RPMI8226 (cell line): ENCODE data around the gene ALDH9A1.
"Not testable (repeated sequence)": the region's sequence is repeated elsewhere in the genome, so short reads cannot be mapped to it uniquely, and the experiment has no call there.

Source experiments
- DNase-seq: peaks from one replicate; pipeline ENCODE4 v3.0.0-alpha.2; 2015

Gene ALDH9A1

DNA sequence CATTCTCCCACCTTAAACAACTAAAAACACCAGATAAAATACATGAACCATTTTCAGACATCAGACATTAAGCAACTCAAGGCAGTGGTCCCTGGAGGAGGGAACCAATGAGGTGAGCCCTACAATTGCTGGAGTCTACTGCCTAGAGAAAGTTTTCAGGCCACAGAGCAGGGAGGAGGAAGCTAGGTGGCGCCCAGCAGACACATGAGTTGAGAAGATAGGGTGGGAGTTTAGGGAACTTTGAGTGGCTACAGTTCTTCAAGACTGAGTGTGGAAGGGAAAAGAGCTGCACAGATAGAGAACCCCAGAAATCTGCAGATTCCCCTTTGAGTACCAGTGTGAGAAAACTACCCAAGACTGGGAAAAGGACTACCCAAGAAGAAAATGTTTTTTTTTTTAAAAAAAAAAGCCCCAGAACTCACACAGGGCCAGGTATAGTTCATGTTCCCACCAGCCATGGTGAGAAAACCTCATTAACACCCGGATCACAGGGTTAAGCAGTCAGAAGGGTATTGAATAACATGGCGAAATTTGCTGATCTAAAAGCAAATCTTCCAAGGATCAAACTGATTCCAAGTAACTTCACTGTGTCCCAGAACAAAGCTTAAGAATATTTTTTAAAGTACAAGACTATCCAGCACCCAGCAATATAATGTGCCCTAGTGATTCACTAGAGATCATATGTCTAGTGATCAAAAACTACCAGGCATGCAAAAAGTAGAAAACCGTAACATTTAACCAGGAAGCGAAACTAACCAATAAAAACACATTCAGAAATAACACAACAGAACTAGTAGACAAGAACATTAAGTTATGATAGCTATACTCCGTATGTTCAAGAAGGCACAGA is 12.0 kb downstream of the ALDH9A1 start:
- DNase-seq = peak; percentile 39

DNA sequence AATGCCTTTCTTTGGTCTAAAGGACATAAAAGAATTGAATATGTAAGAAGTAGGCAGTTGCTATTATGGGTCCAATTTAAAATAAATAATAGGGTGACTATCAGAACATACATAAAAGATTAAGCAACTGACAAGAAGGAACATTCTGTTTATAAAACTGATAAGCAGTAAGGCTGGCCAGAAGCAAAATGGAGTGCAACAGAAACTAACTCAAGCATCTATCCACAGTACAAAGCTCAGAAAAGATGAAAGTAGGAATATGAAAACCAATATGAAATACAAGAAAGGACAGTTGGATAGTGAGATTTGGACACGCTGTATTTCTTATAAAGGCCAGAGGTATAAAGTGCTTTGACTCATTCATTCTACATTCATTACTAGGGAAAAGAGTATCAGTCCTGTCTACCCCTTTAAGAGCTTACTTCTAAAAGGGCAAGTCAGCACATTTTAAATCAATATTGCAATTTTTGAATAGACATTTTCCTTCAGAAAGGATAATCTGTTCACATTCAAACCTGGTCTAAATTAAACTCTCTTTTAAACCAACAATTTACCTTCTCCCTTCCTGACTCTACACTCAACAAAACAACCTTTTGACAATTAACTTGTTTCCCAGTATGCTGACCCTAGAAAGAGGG is 14.4 kb downstream of the ALDH9A1 start:
- DNase-seq = no peak

DNA sequence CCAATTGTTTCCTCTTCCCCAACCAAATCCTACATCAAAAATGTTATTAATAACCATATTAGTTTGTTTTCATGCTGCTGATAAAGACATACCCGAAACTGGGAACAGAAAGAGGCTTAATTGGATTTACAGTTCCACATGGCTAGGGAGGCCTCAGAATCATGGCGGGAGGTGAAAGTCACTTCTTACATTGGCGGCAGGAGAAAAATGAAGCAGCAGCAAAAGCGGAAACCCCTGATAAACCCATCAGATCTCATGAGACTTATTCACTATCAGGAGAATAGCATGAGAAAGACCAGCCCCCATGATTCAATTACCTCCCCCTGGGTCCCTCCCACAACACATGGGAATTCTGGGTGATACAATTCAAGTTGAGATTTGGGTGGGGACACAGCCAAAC is 17.6 kb downstream of the ALDH9A1 start:
- DNase-seq = not testable (repeated sequence)

DNA sequence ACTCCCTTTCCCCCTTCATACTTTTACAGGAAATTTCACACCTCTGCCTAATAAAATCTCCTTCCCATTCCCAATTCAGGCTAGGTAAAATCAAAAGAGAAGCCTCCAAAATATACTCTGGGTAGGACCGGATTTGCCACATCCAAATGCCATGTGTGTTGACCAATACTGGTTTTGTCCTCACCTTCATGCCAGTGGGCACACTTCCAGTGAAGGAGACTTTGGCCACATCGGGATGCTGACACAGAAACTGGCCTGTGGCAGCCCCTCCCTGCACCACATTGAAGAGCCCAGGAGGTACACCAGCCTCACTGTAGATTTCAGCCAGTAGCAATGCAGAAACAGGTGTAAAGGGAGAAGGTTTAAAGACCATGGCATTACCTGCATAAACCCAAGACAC is 18.1 kb downstream of the ALDH9A1 start:
- no peak for DNase-seq

DNA sequence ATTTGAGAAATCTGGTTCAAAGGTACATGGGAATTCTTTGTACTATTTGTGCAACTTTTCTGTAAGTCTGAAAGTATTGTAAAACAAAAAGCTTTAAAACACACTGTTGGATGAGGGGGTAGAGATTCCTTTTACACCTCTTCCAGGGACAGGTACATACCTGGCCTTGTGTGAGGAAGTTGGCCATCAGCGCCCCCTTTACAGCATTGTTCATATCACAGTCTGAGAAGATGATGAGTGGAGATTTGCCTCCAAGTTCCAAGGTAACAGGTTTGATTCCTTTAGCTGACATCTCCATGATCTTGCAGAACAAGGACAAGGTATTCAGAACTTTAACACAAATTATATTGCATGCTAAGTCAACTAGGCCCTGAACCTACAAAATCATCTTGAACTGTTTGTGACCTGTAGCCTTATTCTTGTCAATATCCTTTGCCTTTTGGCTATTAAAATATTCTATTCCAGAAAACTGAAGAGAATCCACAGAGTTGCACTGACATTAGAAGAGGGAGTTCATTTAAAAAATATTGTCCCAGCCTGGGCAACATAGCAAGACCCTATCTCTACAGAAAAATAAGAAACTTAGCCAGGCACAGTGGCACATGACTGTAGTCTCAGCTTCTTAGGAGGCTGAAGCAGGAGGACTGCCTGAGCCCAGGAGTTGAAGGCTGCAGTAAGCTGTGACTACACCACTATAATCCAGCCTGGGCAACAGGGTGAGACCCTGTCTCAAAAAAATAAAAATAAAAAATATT is 18.9 kb downstream of the ALDH9A1 start:
- DNase-seq = no peak

DNA sequence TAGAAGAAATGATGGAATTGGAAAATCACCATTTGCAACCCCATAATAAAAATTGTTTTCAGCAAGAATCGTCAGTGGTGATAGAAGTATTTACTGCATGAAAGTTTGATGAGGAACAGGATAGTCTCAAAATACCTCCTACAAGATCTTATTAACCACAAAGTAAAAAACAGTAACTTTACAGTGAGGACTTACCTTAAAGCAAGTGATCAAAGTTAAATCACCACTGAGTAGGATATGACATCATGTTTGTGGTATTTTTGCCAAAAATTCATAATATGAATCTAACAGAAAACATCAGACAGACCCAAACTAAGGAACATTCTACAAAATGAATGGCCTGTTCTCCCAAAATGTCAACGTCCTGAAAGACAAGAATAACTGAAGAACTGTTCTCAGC is 19.9 kb downstream of the ALDH9A1 start:
- DNase-seq = no peak

DNA sequence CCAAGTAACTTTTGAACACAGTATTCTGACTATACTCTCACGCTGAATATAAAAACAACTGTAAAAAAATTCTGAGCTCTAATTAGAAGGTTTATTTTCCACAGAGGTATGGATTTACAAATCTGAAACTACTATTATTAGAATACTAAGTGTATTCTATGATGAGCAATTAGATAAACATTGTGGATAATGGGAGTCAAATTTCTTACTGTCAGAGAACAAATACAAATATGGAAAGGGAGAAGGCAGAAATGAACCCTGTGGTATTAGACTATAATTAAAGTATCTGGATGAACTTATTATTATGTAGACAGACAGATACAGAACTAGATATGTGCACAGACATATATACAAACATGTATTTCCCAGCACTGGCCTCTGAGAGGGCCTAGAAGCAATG is 22.6 kb downstream of the ALDH9A1 start:
- no peak for DNase-seq

DNA sequence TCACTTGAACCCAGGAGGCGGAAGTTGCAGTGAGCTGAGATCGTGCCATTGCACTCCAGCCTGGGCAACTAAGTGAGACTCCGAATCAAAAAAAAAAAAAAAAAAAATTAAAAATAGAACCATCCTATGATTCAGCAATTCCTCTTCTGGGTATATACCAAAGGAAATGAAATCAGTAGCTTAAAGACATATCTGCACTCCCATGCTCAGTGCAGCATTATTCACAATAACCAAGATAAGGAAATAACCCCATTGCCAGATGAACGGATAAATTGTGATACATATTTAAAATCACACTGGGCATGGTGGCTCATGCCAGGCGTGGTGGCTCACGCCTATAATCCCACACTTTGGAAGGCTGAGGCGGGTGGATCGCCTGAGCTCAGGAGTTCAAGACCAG is 23.8 kb downstream of the ALDH9A1 start:
- no peak for DNase-seq

DNA sequence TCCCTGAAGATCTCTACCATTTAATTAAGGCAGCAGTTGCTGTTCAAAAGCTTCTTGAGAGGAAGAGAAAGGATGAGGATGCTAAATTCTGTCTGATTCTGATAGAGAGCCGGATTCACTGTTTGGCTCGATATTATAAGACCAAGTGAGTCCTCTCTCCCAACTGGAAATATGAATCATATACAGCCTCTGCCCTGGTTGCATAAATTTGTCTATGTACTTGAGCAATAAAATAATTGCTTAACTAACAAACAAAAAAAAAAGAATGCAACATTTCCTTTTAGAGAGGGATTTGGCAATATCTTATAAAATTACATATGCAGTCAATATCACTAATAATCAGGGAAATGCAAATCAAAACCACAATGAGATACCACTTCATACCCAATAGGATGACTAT is 26.8 kb downstream of the ALDH9A1 start:
- DNase-seq = no peak

DNA sequence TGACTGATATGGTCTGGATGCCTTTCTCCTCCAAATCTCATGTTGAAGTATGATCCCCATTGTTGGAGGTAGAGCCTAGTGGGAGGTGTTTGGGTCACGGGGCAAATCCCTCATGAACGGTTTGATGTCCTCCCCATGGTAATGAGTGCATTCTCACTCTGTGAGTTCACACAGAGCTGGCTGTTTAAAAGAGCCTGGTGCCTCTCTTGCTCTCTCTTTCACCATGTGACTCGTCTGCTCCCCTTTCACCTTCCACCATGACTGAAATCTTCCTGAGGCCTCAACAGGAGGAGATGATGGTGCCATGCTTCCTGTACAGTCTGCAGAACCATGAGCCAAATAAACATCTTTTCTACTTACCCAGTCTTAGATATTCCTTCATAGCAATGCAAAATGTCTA is 30.2 kb downstream of the ALDH9A1 start:
- no peak for DNase-seq

DNA sequence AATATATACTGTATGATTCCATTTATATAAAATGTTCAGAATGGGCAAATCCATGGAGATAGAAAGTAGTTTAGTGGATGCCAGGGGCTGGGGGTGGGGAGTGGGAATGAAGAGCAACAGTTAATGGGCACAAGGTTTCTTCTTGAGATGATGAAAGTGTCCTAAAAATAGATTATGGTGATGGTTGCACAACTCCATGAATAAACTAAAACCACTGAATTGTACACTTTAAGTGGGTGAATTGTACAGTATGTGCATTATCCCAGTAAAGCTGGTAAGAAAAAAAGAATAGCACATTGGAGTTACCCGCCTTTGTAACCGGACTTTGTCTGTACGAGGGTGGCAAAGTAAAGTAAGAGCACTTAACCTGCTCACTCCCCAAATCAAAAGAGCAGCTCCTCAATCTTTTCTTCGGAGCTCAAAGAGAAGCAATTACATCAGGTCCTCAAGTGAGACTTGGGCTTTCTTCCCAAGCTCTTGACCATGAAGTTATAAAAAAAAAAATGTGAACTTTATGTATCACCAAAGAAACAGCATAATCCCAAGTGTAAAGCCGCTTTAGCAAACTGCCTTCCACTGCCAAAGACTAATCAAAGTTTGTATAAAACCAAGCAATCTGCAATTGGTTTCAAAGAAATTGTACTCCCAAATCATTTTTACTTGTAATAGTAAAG is 32.1 kb downstream of the ALDH9A1 start:
- DNase-seq = no peak

DNA sequence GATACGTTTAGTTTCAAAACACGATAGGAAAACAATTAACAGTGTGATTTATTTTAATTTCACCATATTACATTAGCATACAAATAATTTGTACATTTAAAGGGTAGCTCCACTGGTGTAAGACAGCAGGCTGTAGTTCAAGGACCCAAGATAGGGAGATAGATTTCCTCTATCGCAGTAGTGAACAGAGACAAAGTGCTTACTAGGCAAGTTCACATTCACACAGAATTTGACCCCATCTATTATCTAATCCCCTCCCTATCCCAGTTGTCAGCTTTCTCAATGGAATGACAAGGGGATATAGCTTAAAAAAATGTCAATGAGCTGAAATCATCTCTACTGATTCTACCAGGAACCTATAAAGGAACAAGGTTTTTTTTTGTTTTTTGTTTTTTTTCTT is 36.2 kb downstream of the ALDH9A1 start:
- DNase-seq = no peak

DNA sequence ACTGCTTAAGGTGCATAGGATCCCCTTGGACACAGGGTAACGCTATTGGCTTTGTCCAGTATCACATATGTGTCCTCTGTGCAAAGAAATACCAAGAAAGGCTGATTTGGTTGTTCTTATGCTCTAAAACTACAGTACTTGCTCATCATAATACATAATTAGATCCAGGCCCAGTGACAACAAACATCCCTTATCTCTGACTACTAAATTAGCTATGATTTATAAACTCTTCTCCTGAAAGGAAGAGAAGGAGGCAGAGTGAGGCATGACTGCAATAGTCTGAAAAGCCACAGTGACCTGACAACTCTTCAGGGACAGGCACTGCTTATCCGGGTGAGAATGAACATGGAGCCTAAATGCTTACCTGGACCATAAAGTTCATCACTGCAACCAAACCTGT is 36.7 kb downstream of the ALDH9A1 start:
- no peak for DNase-seq

DNA sequence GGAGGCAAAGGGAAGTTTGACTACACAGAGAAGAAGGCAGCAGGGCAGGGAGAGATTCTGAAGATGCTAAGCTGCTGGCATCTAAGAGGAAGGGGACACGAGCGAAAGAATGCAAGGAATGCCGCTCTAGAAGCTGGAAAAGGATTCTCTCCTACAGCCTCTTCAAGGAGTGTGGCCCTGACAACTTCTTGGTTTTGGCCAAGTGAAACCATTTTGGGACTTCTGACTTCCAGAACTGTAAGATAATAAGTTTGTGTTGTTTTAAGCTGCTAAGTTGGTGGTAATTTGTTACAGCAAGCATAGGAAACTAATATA is 38.8 kb downstream of the ALDH9A1 start:
- DNase-seq = no peak

DNA sequence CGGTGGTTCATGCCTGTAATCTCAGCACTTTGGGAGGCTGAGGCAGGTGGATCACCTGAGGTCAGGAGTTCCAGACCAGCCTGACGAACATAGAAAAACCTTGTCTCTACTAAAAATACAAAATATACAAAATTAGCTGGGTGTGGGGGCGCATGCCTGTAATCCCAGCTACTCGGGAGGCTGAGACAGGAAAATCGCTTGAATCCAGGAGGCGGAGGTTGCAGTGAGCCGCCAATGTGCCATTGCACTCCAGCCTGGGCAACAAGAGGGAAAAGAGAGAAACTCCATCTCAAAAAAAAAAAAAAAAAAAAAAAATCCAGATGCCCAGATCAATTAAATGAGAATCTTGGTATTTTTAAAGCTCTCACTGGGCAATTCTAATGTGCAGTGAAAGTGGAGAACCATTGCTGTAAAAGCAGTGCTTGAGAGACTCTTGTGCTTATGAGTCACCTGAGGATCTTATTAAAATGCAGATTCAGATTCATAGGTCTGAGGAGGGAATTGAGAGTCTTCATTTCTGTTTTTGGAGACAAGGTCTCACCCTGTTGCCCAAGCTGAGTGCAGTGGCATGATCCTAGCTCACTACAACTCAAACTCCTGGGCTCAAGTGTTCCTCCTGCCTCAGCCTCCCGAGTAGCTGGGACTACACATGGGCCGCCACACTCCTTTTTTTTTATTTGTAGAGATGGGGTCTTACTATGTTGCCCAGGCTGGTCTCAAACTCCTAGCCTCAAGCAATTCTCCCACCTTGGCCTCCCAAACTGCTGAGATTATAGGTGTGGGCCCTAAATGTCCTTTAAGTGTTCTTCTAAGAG is 39.4 kb downstream of the ALDH9A1 start:
- not testable (repeated sequence) for DNase-seq

DNA sequence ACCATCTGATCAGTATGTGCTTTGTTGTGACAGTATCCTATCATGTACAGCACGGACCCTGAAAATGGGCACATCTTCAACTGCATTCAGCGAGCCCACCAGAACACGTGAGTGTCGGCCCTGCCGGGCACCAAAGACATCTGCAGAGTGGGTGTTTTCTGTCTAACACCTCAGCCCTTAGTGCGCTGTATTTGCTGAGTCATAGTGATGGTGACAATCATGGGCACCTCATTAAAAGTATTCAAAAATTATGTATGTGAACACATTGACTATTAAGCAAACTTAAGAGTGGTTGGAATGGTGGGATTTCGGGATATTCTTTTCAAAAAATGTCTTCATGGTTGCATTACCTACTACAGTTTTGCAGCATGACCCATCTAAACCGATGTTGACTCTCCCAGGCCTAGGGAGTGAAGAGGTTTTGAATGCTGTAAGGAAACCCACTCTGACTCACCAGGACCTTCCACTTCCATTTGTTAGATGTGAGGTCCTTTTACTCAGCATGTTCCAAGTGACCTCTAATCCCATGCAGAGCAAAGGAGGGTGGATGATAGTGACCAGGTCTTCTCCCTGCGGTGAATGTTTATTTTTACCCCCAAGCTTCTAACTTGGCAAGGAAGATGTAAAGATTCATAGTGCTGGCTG is 47.3 kb downstream of the ALDH9A1 start:
- DNase-seq = no peak

DNA sequence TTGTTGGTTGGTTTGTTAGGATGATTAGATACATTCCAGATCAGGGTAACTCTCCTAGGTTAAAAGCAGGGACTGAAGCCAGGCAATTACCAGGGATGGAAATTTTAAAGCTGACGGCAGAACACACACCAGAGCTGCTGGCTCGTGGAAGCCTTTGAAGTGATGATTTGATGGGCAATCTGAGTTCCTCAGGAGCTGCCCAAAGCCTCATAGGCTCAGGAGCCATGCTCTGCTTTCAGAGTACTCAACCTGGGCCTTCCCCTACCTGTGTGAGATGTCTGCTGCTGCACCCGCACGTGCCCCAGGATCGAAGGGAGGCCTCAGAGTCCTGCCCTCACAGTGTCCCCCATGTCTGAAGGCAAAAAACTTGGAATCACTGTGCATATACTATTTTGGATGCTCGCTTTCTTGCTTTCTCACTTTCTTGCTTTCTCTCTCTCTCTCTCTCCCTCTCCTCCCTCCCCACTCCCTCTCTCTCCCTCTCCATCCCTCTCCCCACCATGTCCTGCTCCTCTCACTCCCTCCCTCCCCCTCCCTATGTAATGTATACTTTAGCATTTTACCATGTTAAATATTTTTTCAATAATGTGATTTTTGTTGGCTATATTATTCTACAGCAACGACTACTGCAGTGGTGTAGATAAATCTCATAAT is 49.3 kb downstream of the ALDH9A1 start:
- DNase-seq = no peak

DNA sequence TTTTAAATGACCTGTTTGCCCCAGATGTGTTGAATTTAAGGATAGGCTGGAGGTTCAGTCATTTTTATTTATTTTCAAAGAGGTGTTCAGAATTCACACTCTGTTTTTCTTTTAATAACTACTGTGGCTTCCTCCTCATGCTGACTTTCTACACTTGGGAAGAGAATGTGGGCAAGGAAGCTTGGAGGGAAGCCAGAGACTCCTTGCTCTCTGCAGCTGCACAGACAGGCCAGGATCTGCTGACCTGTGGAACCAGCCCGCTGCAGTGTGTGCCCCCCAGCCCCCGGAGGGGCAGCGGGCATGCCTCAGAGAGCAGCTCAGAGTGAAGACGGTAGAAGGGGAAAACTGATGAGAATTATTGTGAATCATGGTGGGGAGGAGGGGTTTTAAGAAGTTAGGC is 50.4 kb downstream of the ALDH9A1 start:
- no peak for DNase-seq

DNA sequence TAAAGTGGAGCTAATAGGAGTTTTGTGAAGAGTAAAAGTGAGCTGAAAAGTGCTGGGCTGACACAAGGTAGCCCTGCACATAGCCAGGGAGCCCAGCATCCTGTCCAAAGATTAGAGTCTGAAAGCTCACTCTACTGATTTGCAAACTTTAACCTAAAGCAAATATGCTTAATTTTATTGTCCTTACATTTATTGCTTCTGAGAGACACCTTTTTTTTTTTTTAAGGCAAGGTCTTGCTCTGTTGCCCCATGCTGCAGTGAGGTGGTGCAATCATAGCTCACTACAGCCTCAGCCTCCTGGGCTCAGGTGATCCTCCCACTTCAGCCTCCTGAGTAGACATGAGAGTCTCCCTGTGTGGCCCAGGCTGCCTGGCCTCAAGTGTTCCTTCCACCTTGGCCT is 50.8 kb downstream of the ALDH9A1 start:
- DNase-seq = no peak

DNA sequence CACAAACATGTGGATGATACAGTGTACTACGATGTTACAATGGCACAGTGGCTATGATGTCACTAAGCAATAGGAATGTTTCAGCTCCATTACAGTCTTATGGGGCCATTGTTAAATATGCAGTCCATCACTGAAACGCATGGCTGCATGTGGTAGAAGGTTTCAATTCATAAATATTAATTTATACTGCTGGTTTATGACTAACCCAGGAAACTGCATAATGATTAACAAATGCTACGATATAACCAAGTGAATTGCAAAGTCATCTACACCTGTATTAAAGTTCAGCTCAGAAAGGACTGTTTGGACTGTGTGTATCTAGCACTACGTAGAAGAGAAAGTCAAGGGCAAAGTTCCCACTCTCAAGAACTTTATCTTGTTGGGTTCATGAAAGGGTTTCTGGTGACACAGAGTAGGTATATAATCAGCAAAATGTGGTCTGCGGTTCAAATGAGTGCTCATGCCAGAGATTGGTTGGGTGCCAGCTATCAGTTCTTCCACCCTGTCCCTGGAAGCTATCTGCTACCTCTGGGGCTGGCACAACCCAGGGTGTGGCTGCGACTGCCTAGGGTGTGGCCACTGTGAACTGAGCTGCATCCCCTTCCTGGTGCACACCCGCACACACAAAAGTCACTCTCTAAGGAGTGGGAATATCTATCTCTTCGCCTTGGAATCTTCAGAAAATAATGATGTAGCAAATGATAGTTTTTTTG is 52.6 kb downstream of the ALDH9A1 start:
- DNase-seq = peak; percentile 63
